ENCODE results near the gene FCF1. TPM values are rescaled to one million over a fixed set of nuclear protein-coding genes. Genes with fewer than 3 reads are reported as not detected.

The FCF1 gene
- total and polyA plus RNA-seq, 7 experiments from 2014 or later, result 34.6 to 66.6 (median 40.2) TPM

DNA sequence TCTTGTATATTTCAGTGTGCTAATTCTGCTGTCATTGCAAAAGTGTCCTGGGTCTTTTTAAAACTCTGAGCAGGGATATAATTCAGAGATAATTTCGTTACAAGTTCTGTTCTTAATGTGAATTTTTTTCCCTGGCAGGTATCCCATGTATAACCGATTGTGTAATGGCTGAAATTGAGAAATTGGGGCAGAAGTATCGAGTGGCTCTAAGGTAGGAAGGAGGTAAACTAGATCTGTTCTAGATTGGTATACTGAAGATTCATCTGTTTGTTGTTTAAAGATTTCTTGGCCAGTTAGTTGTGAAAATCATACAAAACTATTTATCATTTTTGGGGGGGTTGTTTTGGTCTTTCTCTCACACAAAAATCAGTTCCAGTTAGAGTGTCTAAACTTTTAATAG is 10.2 kb downstream of the FCF1 start:
- ChIA-PET POLR2A (no interaction called here), CTCF (no interaction called here)
- Histone ChIP-seq H3K4me3 (ENCODE audit: low read length) (no peak overlapping the region), H3K27ac (ENCODE audit: low read depth, low read length) (no peak overlapping the region), H3K9me3 (ENCODE audit: control insufficient read depth in 2 of 3, low read length in 3 of 3) (no peaks in the 10 kb centered on the region), H3K4me1 (ENCODE audit: control insufficient read depth in 2 of 2, insufficient read depth in 2 of 2, low read length in 2 of 2) (no peaks in the 10 kb centered on the region), H3K36me3 (ENCODE audit: control insufficient read depth in 2 of 3, insufficient read depth in 3 of 3, low read length in 3 of 3) (peaks cover 0 to 40% (median 3%) of the 10 kb centered on the region in 3 experiments), H3K27me3 (ENCODE audit: control insufficient read depth in 2 of 2, insufficient read depth in 2 of 2, low read length in 2 of 2) (no peaks in the 10 kb centered on the region)
- H3K9me3 Mint-ChIP-seq, result no peaks in the 10 kb centered on the region
- ATAC-seq (no peak), DNase-seq (no peak)
- H3K36me3 Mint-ChIP-seq, result peaks cover 0 to 25% (median 19%) of the 10 kb centered on the region in 5 donors
- peaks cover 0 to 5% (median 0%) of the 10 kb centered on the region in 7 donors for H3K4me1 Mint-ChIP-seq
- H3K27ac Mint-ChIP-seq, result no peak overlapping the region
- no peaks in the 10 kb centered on the region for H3K27me3 Mint-ChIP-seq
- no peak overlapping the region for H3K4me3 Mint-ChIP-seq
- intact Hi-C loops (cut with micrococcal nuclease), result no loop called here

DNA sequence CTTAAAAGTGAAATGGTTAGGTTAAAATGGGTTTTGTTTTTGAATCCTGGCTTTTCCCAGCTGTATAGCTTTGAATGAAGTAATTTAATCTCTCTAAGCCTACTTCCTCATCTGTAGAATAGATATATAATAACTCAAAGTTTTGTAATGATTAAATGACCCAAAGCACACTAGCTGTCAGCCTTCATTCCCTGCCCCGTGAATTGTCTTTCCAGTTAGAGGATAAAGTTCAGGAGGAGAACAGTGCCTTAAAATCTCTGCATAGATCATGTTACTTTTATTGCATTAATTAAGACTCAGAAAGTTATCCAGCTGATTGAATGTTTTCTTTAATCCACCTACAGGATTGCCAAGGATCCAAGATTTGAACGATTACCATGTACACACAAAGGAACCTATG is 19.4 kb downstream of the FCF1 start:
- no peak for ATAC-seq
- H3K4me1 Mint-ChIP-seq, result peaks cover 0 to 7% (median 0%) of the 10 kb centered on the region in 7 donors
- POLR2A ChIA-PET, result no interaction called here
- CTCF ChIA-PET, result no interaction called here
- no peaks in the 10 kb centered on the region for H3K27me3 Mint-ChIP-seq
- DNase-seq, result no peak
- H3K4me3 Mint-ChIP-seq, result no peak overlapping the region
- peaks cover 0 to 44% (median 15%) of the 10 kb centered on the region in 5 donors for H3K36me3 Mint-ChIP-seq
- Histone ChIP-seq H3K27ac (ENCODE audit: low read depth, low read length) (no peak overlapping the region), H3K27me3 (ENCODE audit: control insufficient read depth in 2 of 2, insufficient read depth in 2 of 2, low read length in 2 of 2) (no peaks in the 10 kb centered on the region), H3K36me3 (ENCODE audit: control insufficient read depth in 2 of 3, insufficient read depth in 3 of 3, low read length in 3 of 3) (peaks cover 14 to 56% (median 19%) of the 10 kb centered on the region in 3 experiments), H3K9me3 (ENCODE audit: control insufficient read depth in 2 of 3, low read length in 3 of 3) (no peaks in the 10 kb centered on the region), H3K4me1 (ENCODE audit: control insufficient read depth in 2 of 2, insufficient read depth in 2 of 2, low read length in 2 of 2) (no peaks in the 10 kb centered on the region), H3K4me3 (ENCODE audit: low read length) (no peak overlapping the region)
- peak overlapping the region in 1 of 9 donors; percentile 36 for H3K27ac Mint-ChIP-seq
- no peaks in the 10 kb centered on the region for H3K9me3 Mint-ChIP-seq
- intact Hi-C loops (cut with micrococcal nuclease), result no loop called here

DNA sequence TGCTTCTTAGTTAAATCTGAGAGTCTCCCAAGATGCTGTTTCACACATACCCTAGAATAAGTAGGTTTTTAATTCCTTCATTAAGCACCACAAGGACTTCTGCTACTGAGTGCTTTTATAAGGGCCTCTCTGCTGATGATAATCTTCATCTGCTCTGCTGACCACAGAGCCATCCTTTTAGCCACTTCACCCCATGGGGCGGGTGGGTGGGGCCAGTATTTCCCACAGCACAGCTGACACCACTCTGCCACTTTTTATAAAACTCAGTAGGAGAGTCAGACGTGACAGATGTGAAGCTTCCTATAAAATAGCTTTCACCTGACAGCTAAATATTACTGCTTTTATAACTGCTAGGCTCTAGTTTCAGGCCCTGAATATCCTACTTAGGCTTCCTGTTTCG is 20.3 kb downstream of the FCF1 start:
- Histone ChIP-seq H3K27ac (ENCODE audit: low read depth, low read length) (no peak overlapping the region), H3K4me1 (ENCODE audit: control insufficient read depth in 2 of 2, insufficient read depth in 2 of 2, low read length in 2 of 2) (no peaks in the 10 kb centered on the region), H3K36me3 (ENCODE audit: control insufficient read depth in 2 of 3, insufficient read depth in 3 of 3, low read length in 3 of 3) (peaks cover 14 to 64% (median 19%) of the 10 kb centered on the region in 3 experiments), H3K4me3 (ENCODE audit: low read length) (no peak overlapping the region), H3K27me3 (ENCODE audit: control insufficient read depth in 2 of 2, insufficient read depth in 2 of 2, low read length in 2 of 2) (no peaks in the 10 kb centered on the region), H3K9me3 (ENCODE audit: control insufficient read depth in 2 of 3, low read length in 3 of 3) (no peaks in the 10 kb centered on the region)
- CTCF ChIA-PET, result interaction anchor here (0.6 kb wide), 1 partner anchor 69 kb away, joined by 5 read pairs; no protein-coding TSS in a partner anchor
- Mint-ChIP-seq H3K4me1 (peaks cover 0 to 7% (median 0%) of the 10 kb centered on the region in 7 donors), H3K27me3 (no peaks in the 10 kb centered on the region), H3K36me3 (peaks cover 0 to 49% (median 14%) of the 10 kb centered on the region in 5 donors), H3K9me3 (no peaks in the 10 kb centered on the region), H3K27ac (no peak overlapping the region), H3K4me3 (no peak overlapping the region)
- POLR2A ChIA-PET, result no interaction called here
- no peak for DNase-seq
- ATAC-seq, result no peak
- intact Hi-C loops (cut with micrococcal nuclease), result no loop called here

DNA sequence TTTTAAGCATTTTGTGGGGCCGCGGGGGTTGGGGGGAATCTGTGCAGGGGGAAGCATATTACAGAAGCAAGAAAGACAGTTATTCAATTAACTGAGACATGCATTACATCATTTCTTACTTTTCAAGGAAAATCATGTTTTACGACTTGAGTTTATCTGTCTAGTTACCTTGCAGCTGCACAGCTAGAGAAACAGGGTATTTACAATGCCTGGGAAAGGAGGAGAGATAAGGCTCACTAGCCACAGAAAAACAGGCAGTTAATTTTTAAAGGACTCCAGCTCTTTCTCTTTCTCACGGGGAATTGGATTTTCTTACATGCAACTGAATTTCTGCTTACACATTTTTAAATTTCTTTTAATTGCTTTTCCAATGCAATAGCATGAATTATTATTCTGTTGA is 22.2 kb downstream of the FCF1 start:
- Histone ChIP-seq H3K27ac (ENCODE audit: low read depth, low read length) (no peak overlapping the region), H3K36me3 (ENCODE audit: control insufficient read depth in 2 of 3, insufficient read depth in 3 of 3, low read length in 3 of 3) (peaks cover 14 to 67% (median 22%) of the 10 kb centered on the region in 3 experiments), H3K9me3 (ENCODE audit: control insufficient read depth in 2 of 3, low read length in 3 of 3) (no peaks in the 10 kb centered on the region), H3K27me3 (ENCODE audit: control insufficient read depth in 2 of 2, insufficient read depth in 2 of 2, low read length in 2 of 2) (no peaks in the 10 kb centered on the region), H3K4me3 (ENCODE audit: low read length) (no peak overlapping the region), H3K4me1 (ENCODE audit: control insufficient read depth in 2 of 2, insufficient read depth in 2 of 2, low read length in 2 of 2) (no peaks in the 10 kb centered on the region)
- ChIA-PET CTCF (interaction anchor here (0.6 kb wide), 1 partner anchor 569 kb away, joined by 3 read pairs; no protein-coding TSS in a partner anchor), POLR2A (no interaction called here)
- Mint-ChIP-seq H3K36me3 (peaks cover 0 to 53% (median 22%) of the 10 kb centered on the region in 5 donors), H3K4me3 (no peak overlapping the region), H3K9me3 (no peaks in the 10 kb centered on the region), H3K27ac (no peak overlapping the region), H3K4me1 (peaks cover 0 to 4% (median 0%) of the 10 kb centered on the region in 7 donors), H3K27me3 (no peaks in the 10 kb centered on the region)
- no peak for DNase-seq
- intact Hi-C loops (cut with micrococcal nuclease), result no loop called here
- ATAC-seq, result no peak

DNA sequence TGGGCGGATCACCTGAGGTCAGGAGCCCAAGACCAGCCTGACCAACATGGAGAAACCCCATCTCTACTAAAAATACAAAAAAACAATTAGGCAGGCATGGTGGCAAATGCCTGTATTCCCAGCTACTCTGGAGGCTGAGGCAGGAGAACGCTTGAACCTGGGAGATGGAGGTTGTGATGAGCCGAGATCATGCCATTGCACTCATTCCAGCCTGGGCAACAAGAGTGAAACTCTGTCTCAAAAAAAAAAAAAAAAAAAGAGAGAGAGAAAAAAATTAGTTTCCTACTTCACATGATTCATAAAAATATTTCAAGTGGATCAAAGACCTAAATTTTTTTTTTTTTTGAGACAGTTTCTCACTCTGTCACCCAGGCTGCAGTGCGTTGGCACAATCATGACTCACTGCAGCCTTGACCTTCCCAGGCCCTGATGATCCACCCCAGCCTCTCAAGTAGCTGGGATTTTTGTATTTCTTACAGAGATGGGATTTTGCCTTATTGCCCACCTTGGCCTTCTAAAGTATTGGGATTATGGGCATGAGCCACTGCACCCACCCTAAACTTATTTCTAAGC is 24.9 kb downstream of the FCF1 start:
- Histone ChIP-seq H3K9me3 (ENCODE audit: control insufficient read depth in 2 of 3, low read length in 3 of 3) (no peaks in the 10 kb centered on the region), H3K27me3 (ENCODE audit: control insufficient read depth in 2 of 2, insufficient read depth in 2 of 2, low read length in 2 of 2) (no peaks in the 10 kb centered on the region), H3K27ac (ENCODE audit: low read depth, low read length) (no peak overlapping the region), H3K4me3 (ENCODE audit: low read length) (no peak overlapping the region), H3K4me1 (ENCODE audit: control insufficient read depth in 2 of 2, insufficient read depth in 2 of 2, low read length in 2 of 2) (no peaks in the 10 kb centered on the region), H3K36me3 (ENCODE audit: control insufficient read depth in 2 of 3, insufficient read depth in 3 of 3, low read length in 3 of 3) (peaks cover 7 to 52% (median 17%) of the 10 kb centered on the region in 3 experiments)
- no peak for DNase-seq
- CTCF ChIA-PET, result no interaction called here
- H3K36me3 Mint-ChIP-seq, result peaks cover 0 to 44% (median 17%) of the 10 kb centered on the region in 5 donors
- POLR2A ChIA-PET, result interaction anchor here (0.6 to 0.9 kb wide), 2 partner anchors 13 to 26 kb away, joined by 3 read pairs; no protein-coding TSS in a partner anchor
- H3K27ac Mint-ChIP-seq, result no peak overlapping the region
- H3K27me3 Mint-ChIP-seq, result no peaks in the 10 kb centered on the region
- no peaks in the 10 kb centered on the region for H3K9me3 Mint-ChIP-seq
- intact Hi-C loops (cut with micrococcal nuclease), result no loop called here
- H3K4me3 Mint-ChIP-seq, result no peak overlapping the region
- ATAC-seq, result no peak
- H3K4me1 Mint-ChIP-seq, result peaks cover 0 to 4% (median 0%) of the 10 kb centered on the region in 7 donors

DNA sequence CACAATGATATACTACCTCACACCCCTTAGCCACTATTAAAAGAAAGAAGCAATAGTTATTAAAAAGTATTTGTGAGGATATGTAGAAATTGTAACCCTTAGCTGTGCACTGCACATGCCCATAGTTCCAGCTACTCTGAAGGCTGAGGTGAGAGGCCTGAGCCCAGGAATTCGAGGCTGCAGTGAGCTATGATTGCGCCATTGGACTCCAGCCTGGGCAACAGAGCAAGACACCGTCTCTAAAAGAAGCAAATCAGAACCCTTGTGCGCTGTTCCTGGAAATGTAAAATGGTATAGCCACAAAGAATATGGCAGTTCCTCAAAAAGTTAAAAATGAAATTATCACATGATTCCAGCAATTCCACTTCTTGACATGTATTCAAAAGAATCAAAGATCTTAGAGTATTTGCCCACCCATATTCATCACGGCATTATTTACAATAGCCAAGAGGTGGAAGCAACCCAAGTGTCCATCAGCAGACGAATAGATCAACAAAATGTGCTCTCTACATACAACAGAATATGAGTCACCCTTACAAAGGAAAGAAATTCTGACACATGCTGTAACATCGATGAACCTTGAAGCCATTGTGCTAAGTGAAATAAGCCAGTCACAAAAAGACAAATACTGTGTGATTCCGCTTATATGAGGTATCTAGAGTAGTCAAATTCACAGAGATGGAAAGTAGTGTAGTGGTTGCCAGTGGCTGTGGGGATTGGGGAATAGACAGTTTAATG is 26.5 kb downstream of the FCF1 start:
- Histone ChIP-seq H3K27me3 (ENCODE audit: control insufficient read depth in 2 of 2, insufficient read depth in 2 of 2, low read length in 2 of 2) (no peaks in the 10 kb centered on the region), H3K9me3 (ENCODE audit: control insufficient read depth in 2 of 3, low read length in 3 of 3) (no peaks in the 10 kb centered on the region), H3K4me3 (ENCODE audit: low read length) (no peak overlapping the region), H3K27ac (ENCODE audit: low read depth, low read length) (no peak overlapping the region), H3K36me3 (ENCODE audit: control insufficient read depth in 2 of 3, insufficient read depth in 3 of 3, low read length in 3 of 3) (peaks cover 2 to 38% (median 4%) of the 10 kb centered on the region in 3 experiments), H3K4me1 (ENCODE audit: control insufficient read depth in 2 of 2, insufficient read depth in 2 of 2, low read length in 2 of 2) (no peaks in the 10 kb centered on the region)
- CTCF ChIA-PET, result interaction anchor here (0.6 kb wide), 1 partner anchor 141 kb away, joined by 3 read pairs; no protein-coding TSS in a partner anchor
- Mint-ChIP-seq H3K36me3 (peaks cover 0 to 32% (median 17%) of the 10 kb centered on the region in 5 donors), H3K9me3 (no peaks in the 10 kb centered on the region), H3K4me3 (no peak overlapping the region), H3K4me1 (peaks cover 0 to 4% (median 0%) of the 10 kb centered on the region in 7 donors), H3K27ac (peak overlapping the region in 2 of 9 donors; percentile 10 to 21), H3K27me3 (no peaks in the 10 kb centered on the region)
- ATAC-seq (no peak), DNase-seq (no peak)
- POLR2A ChIA-PET, result no interaction called here
- intact Hi-C loops (cut with micrococcal nuclease), result no loop called here
